HEK293 (cell line): Measurements from ENCODE around the gene PACRG.

Source experiments
- CTCF ChIA-PET: fragments of 350-600 bp; formaldehyde crosslinking; extraction: SDS; loops from one replicate; lab custom pipeline; 2021; ENCODE audit warnings: antibody characterized with exemption; lab: Yijun Ruan, JAX
- POLR2A ChIA-PET: fragments of 300-600 bp; formaldehyde crosslinking; extraction: SDS; loops from one replicate; lab custom pipeline; 2020; ENCODE audit warnings: antibody characterized with exemption, inconsistent platforms; lab: Yijun Ruan, JAX
- H3K27ac ChIP-seq: fragments of 200-500 bp; sonication (Bioruptor generic); 2 replicates; pipeline ENCODE4 v1.5.1; 2014; ENCODE audit warnings: low read depth, low read length, control low read depth, inconsistent platforms; ENCODE audit errors: extremely low read depth
- H3K36me3 ChIP-seq, 2 experiments: fragments of 200-500 bp in 1 of 2; sonication (Bioruptor generic) in 1 of 2; 1 replicate in 1 of 2; 2 replicates in 1 of 2; pipeline ENCODE4 v1.5.1; 2014 to 2017; ENCODE audit warnings: inconsistent platforms in 2 of 2, low read length in 2 of 2; ENCODE audit not compliant: control insufficient read depth in 2 of 2, insufficient read depth in 1 of 2
- H3K4me1 ChIP-seq: fragments of 200-500 bp; sonication (Bioruptor generic); 2 replicates; pipeline ENCODE4 v1.5.1; 2014; ENCODE audit warnings: mild to moderate bottlenecking, low read length, inconsistent platforms; ENCODE audit not compliant: control insufficient read depth, insufficient read depth
- H3K4me3 ChIP-seq: 2 replicates; pipeline ENCODE4 v1.5.1; 2011; ENCODE audit warnings: low read depth, mild to moderate bottlenecking, control low read depth, low read length, moderate library complexity
- H3K9me3 ChIP-seq: fragments of 200-500 bp; sonication (Bioruptor generic); 2 replicates; pipeline ENCODE4 v1.5.1; 2014; ENCODE audit warnings: low read depth, low read length, inconsistent platforms; ENCODE audit not compliant: control insufficient read depth, insufficient read depth
- HIC1 ChIP-seq: fragments of 450-650 bp; formaldehyde crosslinking; IDR thresholded peaks from 2 replicates; pipeline ENCODE4 v1.5.1; 2016; ENCODE audit warnings: missing biosample characterization, missing genetic modification characterization
- HOXC10 ChIP-seq: sonication (generic); formaldehyde crosslinking; IDR thresholded peaks from 2 replicates; pipeline ENCODE4 v1.8.1; 2023; ENCODE audit warnings: mild to moderate bottlenecking, missing genetic modification reagents
- KLF7 ChIP-seq: fragments of 450-650 bp; formaldehyde crosslinking; IDR thresholded peaks from 2 replicates; pipeline ENCODE4 v1.5.1; 2016; ENCODE audit warnings: missing biosample characterization, missing genetic modification characterization, borderline replicate concordance
- RBAK ChIP-seq: fragments of 450-650 bp; formaldehyde crosslinking; IDR thresholded peaks from 2 replicates; pipeline ENCODE4 v1.5.1; 2016; ENCODE audit warnings: missing biosample characterization, missing genetic modification characterization
- ZBTB10 ChIP-seq: fragments of 450-650 bp; formaldehyde crosslinking; IDR thresholded peaks from 2 replicates; pipeline ENCODE4 v1.5.1; 2016; ENCODE audit warnings: missing biosample characterization, missing genetic modification characterization
- ZBTB49 ChIP-seq: fragments of 450-650 bp; formaldehyde crosslinking; IDR thresholded peaks from 2 replicates; pipeline ENCODE4 v1.5.1; 2016; ENCODE audit warnings: missing biosample characterization, missing genetic modification characterization, low read depth
- ZFP3 ChIP-seq: fragments of 450-650 bp; formaldehyde crosslinking; IDR thresholded peaks from 2 replicates; pipeline ENCODE4 v1.5.1; 2016; ENCODE audit warnings: low read depth, missing biosample characterization, missing genetic modification characterization
- ZNF174 ChIP-seq: fragments of 450-650 bp; formaldehyde crosslinking; IDR thresholded peaks from 2 replicates; pipeline ENCODE4 v1.5.0; 2017; ENCODE audit warnings: missing biosample characterization, mild to moderate bottlenecking, missing genetic modification characterization
- ZNF221 ChIP-seq: fragments of 450-650 bp; formaldehyde crosslinking; IDR thresholded peaks from 2 replicates; pipeline ENCODE4 v1.5.1; 2017; ENCODE audit warnings: missing biosample characterization, missing genetic modification characterization, borderline replicate concordance
- ZNF223 ChIP-seq: fragments of 450-650 bp; formaldehyde crosslinking; IDR thresholded peaks from 2 replicates; pipeline ENCODE4 v1.5.1; 2016; ENCODE audit warnings: missing biosample characterization, missing genetic modification characterization
- ZNF311 ChIP-seq: fragments of 450-650 bp; formaldehyde crosslinking; IDR thresholded peaks from 2 replicates; pipeline ENCODE4 v1.5.1; 2017; ENCODE audit warnings: missing biosample characterization, missing genetic modification characterization, borderline replicate concordance
- ZNF513 ChIP-seq: fragments of 450-650 bp; IDR thresholded peaks from 2 replicates; pipeline ENCODE4 v1.5.1; 2018; ENCODE audit warnings: missing biosample characterization, missing genetic modification characterization
- ZNF639 ChIP-seq: fragments of 450-650 bp; formaldehyde crosslinking; IDR thresholded peaks from 2 replicates; pipeline ENCODE4 v1.5.1; 2016; ENCODE audit warnings: missing biosample characterization, missing genetic modification characterization
- ZNF658 ChIP-seq: fragments of 450-650 bp; formaldehyde crosslinking; IDR thresholded peaks from 2 replicates; pipeline ENCODE4; 2016; ENCODE audit warnings: missing biosample characterization, missing genetic modification characterization
- ZNF692 ChIP-seq: fragments of 450-650 bp; formaldehyde crosslinking; IDR thresholded peaks from 2 replicates; pipeline ENCODE4 v1.5.1; 2016; ENCODE audit warnings: missing biosample characterization, missing genetic modification characterization

The PACRG gene

GRCh38 chr6:163354761-163355425, 627.1 kb downstream of the PACRG start:
- no peaks in the 10 kb centered on the region for H3K36me3 ChIP-seq
- H3K4me3 ChIP-seq: no peak overlapping the region

GRCh38 chr6:163355426-163355991, 627.7 kb downstream of the PACRG start:
- no peak overlapping the region for H3K4me3 ChIP-seq
- H3K4me1 ChIP-seq: no peaks in the 10 kb centered on the region
- no peak overlapping the region for H3K27ac ChIP-seq
- POLR2A ChIA-PET: no interaction called here
- no peak for TF ChIP-seq ZNF311 (tag by site-specific recombination)
- TF ChIP-seq ZFP3 (tag by site-specific recombination): no peak
- no peak for TF ChIP-seq ZNF221 (tag by site-specific recombination)
- TF ChIP-seq, all 188 proteins: peak for 0
- no peaks in the 10 kb centered on the region for H3K36me3 ChIP-seq
- H3K9me3 ChIP-seq: no peaks in the 10 kb centered on the region
- CTCF ChIA-PET: interaction anchor here (0.5 kb wide), 1 partner anchor 1571 kb away, joined by 3 read pairs; no protein-coding TSS in a partner anchor

More at GRCh38 chr6:163354761-163355425, 627.1 kb downstream of the PACRG start:
- CTCF ChIA-PET: interaction anchor here (0.5 to 0.7 kb wide), 3 partner anchors 23 to 204 kb away, joined by 3 read pairs; no protein-coding TSS in a partner anchor
- no peak overlapping the region for H3K27ac ChIP-seq
- TF ChIP-seq KLF7 (tag by site-specific recombination) (no peak), ZNF174 (tag by site-specific recombination) (no peak), ZNF658 (tag by site-specific recombination) (no peak), ZNF639 (tag by site-specific recombination) (no peak), ZNF692 (tag by site-specific recombination) (no peak), HIC1 (tag by site-specific recombination) (no peak), ZNF513 (tag by site-specific recombination) (no peak), RBAK (tag by site-specific recombination) (no peak), ZNF223 (tag by site-specific recombination) (no peak)
- H3K9me3 ChIP-seq: no peaks in the 10 kb centered on the region
- H3K4me1 ChIP-seq: no peaks in the 10 kb centered on the region
- POLR2A ChIA-PET: no interaction called here

- no peak overlapping the region for H3K4me3 ChIP-seq
- CTCF ChIA-PET: interaction anchor here (0.6 kb wide), 1 partner anchor 195 kb away, joined by 3 read pairs; no protein-coding TSS in a partner anchor
- no peaks in the 10 kb centered on the region for H3K4me1 ChIP-seq
- no peaks in the 10 kb centered on the region for H3K9me3 ChIP-seq
- TF ChIP-seq ZBTB49 (tag by site-specific recombination) (no peak), HOXC10 (CRISPR knock-in tag) (no peak), ZBTB10 (tag by site-specific recombination) (no peak)
- H3K27ac ChIP-seq: no peak overlapping the region
- H3K36me3 ChIP-seq: no peaks in the 10 kb centered on the region
- POLR2A ChIA-PET: interaction anchor here (0.6 kb wide), 1 partner anchor 1977 kb away, joined by 7 read pairs; no protein-coding TSS in a partner anchor
These were observed 628.5 kb downstream of the PACRG start for GRCh38 chr6:163356324-163356723.
